Lung microvascular endothelial cell (primary cell): ENCODE measurements around the gene WDR5. TPM values are rescaled to one million over a fixed set of nuclear protein-coding genes. Genes with fewer than 3 reads are reported as not detected.
"Not testable (repeated sequence)": the region's sequence is repeated elsewhere in the genome, so short reads cannot be mapped to it uniquely, and the experiment has no call there.

Experiments
- DNase-seq, 2 donors: peaks; one replicate each; pipeline versions ENCODE4 v3.0.0 to v3.0.0-alpha.2; 2010; ENCODE audit warnings: low read depth in 2 of 2
- total RNA-seq: library from RNA; depleted of rRNA; stranded (reverse); fragments of >200 nt; gene quantifications from 2 replicates; pipeline ENCODE4 v1.2.1, GENCODE V29; 2014

WDR5 gene
- total RNA-seq, result 11.8 and 14.7 TPM in 2 replicates

DNA sequence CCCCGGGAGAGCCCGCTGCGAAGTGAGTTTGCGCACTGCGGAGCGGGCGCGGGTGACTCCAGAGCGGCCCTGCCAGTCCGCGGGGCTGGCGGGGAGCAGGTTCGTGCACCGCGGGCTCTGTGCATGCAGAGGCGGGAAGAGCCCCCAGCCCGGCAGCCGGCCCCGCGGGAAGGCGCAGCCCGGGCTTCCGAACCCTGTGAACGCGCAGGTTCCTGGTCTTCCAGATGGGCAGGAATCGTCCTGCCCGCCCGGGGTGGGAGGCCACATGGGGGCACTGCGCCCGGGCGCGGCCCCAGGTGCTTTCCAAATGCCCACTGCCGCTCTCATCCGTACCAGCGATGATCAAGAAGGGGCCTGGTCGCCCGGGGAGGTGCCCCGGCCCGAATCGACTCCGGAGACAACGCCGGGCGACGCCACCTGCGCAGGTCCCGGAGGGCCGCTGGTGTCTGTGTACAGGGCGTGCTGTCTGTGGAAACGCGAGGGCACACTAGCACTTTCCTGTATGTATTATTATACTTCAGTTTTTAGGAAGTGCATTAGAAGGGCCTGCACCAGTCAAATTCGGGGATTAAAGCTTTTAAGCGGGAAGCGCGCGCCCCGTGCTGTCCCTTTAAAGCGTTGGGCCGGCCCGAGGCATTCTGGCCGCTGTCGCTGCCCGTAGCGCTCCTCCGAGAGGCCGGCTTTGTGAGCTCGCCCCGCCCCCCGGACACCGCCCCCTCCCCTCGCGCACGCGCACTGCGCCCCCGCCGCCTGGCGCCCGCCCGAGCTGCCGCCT is at the start of gene WDR5:
WDR5 (plus strand) TSS at position 740 of the 775 bp plus-strand sequence. CDS start 3,796 bp downstream, outside the sequence.
- peak; percentile 92 to 94 for DNase-seq

DNA sequence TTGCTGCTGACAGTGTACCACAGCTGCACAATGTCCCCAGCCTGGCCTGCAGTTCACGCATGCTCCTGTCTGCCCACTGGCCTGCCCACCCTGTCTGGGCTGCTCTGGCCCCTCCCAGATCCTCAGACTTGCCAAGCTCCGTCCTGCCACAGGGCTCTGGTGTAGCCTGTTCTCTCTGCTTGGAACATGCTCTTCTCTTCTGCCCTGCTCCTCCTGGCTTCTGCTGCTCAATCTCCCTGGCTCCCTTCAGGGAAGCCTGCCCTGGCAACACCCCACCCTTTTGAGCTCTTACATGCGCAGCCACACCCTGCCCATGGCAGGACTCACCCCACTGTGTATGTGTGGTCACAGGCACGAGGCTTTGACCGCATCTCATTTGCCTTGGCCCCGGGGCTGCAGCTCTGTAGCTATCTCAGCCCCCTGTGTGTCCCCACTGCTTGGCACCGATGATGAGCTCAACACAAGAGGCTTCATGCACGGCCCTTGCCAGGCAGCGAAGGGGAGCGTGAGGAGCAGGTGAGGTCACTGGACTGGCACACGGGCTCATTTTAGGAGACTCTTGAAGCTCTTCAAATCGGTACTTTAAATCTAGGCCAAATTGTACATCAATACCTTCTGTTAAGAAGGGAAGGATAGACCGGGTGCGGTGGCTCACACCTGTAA is 47.7 kb upstream of the WDR5 start:
- DNase-seq, result no peak

DNA sequence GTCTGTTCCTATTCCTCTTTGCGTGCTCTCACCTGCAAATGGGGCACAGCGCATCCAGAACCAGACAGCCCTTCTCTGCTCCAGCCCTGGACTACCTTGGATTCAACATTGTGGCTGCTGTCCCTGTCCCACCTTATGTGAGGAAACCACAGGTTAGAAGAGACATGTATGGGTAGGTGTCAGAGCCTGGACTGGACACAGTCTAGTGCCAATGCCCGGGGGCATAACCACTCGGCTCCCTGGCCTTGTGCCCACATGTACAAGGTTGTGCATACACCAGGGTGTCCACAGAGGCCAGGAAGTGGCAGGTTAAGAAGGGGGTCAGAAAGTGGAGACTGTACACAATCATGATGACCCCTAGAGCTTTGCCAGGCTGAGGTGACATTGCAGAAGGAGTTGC is 45.9 kb upstream of the WDR5 start:
- DNase-seq, result no peak

DNA sequence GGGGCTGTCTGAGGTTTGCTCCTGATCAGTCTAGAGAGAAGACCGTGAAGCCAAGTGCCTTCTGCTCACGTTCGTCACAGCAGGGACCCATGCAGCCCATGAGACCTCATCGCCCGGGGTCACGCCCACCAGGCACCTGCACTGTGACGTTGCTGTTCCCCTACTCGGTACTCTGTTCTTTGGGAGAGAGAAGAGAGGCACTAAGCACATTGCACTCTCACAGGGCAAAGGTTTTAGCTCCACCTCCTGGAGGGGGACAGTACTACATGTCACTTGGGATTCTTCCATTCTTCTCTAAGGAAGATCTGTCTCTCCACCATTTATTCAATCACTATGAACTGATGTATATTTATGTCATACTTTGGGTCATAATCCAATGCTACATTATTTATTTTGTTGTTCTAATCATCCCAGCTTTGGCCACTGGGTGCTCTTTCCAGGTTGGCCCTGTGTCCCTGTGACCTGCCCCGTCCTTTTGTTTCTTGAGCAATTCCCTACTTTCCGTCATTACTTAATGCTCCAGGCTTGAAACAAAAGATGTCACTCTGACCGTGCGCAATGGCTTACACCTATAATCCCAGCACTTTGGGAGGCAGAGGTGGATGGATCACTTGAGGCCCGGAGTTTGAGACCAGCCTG is 36.6 kb upstream of the WDR5 start:
- DNase-seq, result peak; percentile 42 to 53

DNA sequence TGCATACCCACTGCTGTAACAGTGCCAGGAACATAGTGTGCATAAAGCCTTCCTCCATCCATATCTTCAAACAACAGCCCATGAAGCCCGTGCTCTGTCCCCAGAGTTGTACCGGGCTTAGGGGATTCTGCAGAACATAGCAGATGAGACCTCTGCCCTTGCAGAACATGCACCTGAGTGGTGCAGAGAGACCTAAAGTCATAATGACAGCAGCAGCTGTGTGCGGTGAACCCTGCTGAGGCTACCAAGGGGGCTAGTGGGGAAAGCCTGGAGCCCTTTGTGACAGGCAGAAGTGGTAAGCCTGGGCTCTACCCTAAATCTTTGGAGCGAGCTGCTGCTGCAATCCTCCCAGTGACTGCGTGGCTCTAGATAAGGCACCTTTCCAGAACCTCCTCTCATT is 35.8 kb upstream of the WDR5 start:
- no peak for DNase-seq

DNA sequence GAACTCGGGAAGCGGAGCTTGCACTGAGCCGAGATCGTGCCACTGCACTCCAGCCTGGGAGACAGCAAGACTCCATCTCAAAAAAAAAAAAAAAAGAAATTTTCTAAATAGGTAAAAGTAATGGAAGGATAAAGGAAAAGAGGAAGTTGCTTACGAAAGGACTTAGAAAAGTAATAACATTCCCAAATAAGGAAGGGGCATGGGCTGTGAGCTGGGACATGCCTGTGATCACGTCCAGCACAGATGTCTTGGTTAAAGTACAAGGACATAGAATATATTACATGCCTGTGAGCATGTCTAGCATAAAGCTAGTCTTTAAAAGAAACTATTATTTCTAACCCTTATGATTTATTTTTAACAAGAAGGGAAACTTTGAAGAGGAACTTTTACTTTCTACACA is 34.7 kb upstream of the WDR5 start:
- DNase-seq, result not testable (repeated sequence)

DNA sequence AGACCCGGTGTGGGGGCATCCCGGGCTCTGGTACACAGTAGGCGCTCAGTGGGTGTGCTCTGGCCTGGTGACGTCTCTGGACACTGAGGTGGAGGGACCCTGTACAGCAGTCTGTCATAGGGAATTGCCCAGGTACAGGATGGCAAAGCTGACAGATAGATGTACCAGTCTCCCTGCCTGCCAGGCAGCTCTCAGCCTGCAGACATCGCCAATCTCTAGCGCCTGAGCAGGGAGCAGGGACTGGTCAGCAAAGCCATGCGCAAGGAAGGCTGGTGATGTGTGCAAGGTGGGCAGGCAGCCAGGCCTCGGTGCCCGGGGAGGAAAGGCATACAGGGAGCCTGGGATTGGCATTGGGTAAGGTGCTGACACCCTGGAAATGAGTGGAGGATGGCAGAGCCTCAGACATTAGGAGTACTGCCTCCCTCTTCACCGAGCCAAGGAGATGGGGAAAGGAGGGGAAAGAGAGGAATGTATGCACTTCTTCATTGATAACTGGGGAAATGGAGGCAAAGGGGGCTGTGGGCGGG is 34.2 kb upstream of the WDR5 start:
- DNase-seq, result no peak

DNA sequence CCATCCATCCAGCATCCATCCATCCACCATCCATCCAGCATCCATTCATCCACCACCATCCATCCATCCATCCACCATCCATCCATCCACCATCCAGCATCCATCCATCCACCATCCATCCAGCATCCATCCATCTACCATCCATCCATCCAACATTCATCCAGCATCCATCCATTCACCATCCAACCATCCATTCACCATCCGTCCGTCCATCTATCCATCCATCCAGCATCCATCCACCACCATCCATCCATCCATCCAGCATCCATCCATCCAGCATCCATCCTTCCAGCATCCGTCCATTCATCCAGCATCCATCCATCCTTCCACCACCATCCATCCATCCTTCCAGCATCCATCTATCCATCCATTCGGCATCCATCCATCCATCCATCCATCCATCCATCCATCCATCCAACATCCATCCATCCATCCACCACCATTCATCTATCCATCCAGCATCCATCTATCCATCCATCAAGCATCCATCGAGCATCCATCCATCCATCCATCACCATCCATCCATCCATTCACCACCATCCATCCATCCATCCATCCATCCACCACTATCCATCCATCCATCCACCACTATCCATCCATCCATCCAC is 32.4 kb upstream of the WDR5 start:
- DNase-seq, result no peak

DNA sequence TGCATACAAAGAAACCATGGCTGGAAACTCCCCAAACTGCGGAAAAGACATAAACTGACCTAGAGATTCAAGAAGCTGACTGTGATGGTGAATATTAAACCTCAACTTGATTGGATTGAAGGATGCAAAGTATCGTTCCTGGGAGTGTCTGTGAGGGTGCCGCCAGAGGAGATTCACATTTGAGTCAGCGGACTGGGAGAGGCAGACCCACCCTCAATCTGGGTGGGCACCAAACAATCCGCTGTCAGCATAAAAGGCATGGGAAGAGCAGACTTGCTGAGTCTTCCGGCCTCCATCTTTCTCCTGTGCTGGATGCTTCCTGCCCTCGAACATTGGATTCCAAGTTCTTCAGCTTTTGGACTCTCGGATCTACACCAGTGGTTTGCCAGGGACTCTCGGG is 24.8 kb upstream of the WDR5 start:
- no peak for DNase-seq

DNA sequence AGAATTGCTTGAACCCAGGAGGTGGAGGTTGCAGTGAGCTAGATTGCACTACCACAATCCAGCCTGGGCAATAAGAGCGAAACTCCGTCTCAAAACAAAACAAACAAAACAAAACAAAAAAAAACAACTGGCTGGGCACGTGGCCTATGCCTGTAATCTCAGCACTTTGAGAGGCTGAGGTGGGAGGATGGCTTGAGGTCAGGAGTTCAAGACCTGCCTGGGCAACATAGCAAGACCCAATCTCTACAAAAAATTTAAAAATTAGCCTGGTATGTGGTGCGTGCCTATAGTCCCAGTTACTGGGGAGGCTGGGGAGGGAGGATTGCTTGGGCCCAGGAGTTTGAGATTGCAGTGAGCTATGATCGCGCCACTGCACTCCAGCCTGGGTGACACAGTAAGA is 23.3 kb upstream of the WDR5 start:
- no peak for DNase-seq

DNA sequence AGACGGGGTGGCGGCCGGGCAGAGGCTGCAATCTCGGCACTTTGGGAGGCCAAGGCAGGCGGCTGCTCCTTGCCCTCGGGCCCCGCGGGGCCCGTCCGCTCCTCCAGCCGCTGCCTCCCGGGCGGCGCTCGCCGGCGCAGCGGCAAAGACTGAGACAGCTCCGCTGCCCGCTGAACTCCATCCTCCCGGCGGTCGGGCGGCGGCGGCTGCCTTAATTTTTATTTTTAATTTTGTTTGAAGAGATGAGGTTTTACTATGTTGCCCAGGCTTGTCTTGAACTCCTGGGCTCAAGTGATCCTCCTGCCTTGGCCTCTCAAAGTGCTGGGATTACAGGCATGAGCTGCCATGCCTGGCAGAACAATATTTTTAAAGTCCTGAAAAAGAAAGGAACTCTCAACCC is 16.9 kb upstream of the WDR5 start:
- not testable (repeated sequence) for DNase-seq

DNA sequence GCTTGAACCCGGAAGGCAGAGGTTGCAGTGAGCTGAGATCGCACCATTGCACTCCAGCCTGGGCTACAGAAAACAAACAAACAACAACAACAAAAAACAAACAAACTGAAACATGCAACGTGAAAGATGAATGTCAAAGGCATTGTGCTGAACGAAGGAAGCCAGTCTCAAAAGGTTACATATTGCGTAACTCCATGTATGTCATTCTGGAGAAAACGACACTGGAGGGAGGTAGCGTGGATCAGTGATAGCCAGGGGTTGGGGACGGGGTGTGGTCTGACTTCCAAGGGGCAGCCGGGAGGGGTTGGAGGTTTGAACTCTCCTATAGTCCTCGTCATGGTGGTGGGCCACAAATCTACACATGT is 12.1 kb upstream of the WDR5 start:
- no peak for DNase-seq

DNA sequence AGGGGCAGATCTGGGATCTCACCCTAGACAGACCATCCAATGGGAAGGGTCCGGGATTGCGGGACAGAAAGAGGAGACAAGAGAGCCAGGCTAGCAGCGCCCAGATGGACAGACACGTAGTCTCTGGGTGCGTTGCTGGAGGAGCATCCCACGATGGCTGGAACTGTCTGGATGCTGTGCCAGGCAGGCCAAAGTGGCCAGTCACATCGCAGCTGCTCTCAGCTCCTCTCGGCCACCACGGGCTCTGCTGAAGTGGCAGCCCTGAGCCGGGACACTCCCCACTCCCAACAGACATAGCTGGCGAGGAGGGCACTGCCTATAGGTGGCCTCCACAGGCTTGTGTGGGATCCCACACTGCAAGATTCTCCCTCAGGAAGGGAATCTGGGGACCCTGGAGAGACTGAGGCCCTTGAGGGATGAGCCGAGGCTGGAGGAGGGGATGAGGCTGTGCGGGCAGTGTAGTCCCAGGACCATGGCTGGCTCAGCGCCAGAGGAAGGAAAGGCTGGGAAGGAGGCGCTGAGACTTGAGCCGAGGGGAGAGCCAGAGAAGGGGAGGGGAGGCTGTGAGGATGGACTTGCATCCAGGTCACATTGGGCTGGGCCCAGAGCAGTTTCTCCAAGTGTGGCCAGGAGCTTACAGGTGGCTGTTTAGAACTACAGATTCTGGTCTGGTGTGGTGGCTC is 10.3 kb upstream of the WDR5 start:
- no peak for DNase-seq

DNA sequence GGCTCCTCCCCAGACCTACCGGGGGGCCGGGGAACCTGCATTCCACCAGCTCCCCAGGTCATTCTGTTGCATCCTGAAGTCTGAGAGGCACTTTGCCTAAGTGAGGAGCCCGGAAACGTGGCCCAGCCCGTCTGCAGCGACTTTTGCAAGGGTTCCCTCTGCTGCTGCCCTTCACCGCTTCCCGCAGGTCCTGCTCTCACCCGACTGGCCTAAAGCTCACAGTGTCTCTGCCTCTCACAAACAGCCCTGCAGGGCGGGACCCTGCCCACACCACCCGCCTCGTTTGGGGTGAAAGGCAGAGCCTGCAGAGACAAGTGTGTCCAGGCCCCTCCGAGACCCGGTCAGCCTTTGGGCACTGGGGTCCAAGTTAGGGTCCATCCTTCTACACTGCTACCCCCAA is 9.5 kb upstream of the WDR5 start:
- DNase-seq, result no peak

DNA sequence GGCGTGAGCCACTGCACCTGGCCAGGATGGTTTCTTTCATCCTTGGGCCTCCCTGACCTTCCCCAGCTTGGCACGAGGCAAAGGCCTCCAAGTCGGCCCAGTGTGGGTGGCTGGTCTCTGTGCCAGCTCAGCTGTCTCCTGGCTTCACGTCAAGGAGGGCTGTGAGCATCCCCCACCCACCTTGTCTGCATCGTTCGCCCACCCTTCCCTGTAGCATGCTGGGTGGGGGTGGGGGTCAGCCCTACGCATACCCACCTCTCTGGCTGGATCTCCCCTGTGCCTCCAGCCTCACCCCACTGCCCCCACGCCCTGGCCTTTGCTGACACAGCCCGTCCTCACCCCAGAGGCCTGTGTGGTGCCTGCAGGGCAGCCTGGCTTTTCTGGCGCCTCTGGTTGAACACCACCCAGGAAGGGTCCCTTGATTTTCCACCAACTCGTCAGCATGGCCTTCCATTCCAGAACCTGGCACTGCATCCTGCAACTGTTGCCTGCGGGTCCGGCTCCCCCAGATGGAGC is 8.8 kb upstream of the WDR5 start:
- no peak for DNase-seq

DNA sequence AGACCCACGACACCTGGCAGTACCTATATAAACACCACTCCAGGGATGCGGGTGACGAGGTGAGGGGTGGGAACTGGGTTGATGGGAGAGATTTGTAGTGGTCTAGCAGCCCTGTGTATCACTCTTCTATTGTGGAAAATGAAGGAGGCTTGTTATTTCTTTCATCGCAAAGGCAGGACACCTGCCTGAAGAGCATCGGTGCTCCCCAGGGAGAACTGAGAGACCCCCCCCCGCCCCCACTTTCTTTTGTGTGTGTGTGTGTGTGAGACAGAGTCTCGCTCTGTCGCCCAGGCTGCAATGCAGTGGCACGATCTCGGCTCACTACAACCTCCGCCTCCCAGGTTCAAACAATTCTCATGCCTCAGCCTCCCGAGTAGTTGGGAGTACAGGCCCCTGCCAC is 8.3 kb upstream of the WDR5 start:
- no peak for DNase-seq

DNA sequence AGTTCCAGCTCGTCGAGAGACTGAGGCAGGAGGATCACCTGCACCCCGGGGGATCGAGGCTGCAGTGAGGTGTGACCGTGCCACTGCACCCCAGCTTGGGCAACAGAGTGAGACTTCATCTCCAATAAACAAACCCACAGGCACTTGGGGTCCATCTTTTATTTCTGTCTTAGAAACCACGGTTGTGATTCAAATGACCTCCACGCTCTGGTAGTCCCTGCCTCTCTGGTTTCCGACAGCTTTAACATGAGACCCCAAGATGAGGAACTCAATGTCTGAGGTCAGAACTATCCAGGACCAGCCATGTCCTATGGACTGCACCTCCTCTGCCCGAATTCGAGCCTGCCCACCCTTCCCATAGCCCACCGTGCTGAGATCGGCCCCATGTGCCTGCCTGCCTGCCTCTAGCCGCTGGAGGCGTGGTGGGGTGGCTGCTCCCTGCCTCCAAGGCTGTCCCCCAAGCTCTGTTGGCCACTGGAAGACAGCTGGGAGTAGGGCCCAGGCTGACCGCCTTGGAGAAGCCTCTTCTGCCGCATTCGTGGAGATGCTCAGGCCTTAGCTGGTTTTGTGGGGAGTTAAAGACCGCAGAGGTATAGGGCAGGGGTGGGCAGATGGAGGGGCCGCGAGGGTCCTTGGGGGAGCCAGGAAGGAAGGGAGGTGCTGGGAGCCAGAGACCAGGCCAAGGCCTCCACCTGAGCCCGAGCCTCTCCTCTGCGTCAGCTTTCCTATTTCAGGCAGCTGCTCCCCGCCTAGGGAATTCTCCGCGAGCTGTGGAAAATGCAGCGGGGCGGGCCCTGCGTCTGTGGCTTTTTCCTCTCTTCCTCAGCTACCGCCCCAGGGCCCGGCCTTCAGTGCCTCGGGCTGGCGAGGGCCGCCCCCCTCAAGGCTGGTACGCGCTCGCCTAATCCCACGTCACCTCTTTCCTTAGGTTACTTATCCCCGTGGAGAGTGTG is 6.9 kb upstream of the WDR5 start:
- peak in 1 of 2 donors; percentile 22 for DNase-seq

DNA sequence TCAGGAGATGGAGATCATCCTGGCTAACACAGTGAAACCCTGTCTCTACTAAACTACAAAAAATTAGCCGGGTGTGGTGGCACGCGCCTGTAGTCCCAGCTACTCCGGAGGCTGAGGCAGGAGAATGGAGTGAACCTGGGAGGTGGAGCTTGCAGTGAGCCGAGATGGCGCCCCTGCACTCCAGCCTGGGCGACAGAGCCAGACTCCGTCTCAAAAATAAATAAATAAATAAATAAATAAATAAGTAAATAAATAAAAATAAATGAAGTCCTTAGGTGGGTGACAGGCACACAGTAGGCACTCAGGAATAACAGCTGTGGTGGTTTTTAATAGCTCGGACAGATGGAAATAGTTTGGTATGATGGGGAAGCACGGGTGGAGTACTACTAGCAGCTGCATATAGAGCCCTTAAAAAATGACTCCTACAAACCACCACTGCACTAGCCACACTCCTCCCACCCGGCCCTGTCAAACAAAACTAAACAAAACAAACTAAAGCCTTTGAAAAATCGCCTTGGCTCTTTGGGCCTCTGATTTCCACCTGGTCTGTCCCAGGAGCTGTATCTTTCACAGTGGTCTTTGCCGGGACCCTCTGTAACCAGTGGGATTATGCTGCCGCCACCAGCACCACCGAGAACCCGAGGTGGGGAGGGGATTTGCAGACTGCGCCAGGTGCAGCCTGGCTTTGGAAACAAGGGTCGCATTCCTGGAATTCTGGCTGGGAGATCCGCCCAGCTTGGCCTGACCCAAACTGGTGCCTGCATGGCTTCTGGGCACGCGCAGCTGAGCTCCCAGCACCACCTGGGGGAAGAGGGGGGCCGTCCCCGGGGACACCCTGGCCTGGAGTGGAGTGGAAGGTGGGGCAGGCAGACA is 5.1 kb upstream of the WDR5 start:
- peak in 1 of 2 donors; percentile 43 for DNase-seq
